GM12873 (cell line): Measurements from ENCODE around the gene ATM.

Experiments
- TF ChIP-seq, protein P1 (sequence below): IDR thresholded peaks from 2 replicates; pipeline ENCODE4 v1.5.1; 2012; ENCODE audit warnings: low read depth, mild to moderate bottlenecking, moderate library complexity, low read length, control low read depth; ENCODE audit not compliant: insufficient read depth; ENCODE audit errors: missing control alignments

ATM gene

GRCh38 chr11:108246885-108247284 is 24.0 kb downstream of the ATM start:
- TF ChIP-seq, protein P1, sequence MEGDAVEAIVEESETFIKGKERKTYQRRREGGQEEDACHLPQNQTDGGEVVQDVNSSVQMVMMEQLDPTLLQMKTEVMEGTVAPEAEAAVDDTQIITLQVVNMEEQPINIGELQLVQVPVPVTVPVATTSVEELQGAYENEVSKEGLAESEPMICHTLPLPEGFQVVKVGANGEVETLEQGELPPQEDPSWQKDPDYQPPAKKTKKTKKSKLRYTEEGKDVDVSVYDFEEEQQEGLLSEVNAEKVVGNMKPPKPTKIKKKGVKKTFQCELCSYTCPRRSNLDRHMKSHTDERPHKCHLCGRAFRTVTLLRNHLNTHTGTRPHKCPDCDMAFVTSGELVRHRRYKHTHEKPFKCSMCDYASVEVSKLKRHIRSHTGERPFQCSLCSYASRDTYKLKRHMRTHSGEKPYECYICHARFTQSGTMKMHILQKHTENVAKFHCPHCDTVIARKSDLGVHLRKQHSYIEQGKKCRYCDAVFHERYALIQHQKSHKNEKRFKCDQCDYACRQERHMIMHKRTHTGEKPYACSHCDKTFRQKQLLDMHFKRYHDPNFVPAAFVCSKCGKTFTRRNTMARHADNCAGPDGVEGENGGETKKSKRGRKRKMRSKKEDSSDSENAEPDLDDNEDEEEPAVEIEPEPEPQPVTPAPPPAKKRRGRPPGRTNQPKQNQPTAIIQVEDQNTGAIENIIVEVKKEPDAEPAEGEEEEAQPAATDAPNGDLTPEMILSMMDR: no peak

DNA sequence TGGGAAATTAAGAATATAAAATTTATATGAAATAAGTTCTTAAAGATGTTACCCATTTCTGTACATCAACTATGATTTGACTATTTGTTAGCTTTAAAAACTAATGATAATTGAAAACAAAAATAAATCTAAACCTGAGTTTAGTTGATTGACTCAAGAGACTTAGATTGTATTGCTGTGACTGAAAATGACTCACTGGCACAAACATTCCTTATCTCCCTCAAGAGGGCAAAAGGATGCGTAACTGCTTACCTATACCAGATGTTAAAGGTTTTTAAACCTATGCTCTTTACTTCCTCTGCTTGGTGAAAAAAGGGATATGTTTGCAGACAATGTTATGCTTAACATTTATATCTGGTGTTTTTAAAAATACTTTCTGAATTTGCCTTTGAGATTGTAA is 30.3 kb downstream of the ATM start:
- TF ChIP-seq, protein P1: no peak

DNA sequence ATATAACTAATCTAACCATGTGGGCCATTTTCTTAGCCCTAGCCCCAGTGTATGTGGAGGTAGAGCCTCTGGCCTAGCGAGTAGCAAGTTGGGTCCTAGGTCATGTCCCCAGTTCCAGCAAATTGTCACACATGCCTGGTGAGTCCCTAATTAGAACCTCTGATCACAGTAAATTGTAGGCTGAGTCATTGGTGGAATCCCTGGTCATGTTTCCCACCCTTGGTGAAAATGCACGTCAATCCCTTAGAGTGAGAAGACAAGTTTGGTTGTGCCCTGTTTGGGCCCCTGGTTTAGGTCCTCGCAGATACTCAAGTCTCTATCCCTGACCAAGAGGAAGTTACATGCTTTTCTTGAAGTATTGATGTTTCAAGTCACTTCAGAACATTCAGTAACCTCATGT is 46.7 kb downstream of the ATM start:
- TF ChIP-seq, protein P1: no peak

- TF ChIP-seq, protein P1: no peak
Observed at GRCh38 chr11:108278546-108278945, 55.7 kb downstream of the ATM start.

DNA sequence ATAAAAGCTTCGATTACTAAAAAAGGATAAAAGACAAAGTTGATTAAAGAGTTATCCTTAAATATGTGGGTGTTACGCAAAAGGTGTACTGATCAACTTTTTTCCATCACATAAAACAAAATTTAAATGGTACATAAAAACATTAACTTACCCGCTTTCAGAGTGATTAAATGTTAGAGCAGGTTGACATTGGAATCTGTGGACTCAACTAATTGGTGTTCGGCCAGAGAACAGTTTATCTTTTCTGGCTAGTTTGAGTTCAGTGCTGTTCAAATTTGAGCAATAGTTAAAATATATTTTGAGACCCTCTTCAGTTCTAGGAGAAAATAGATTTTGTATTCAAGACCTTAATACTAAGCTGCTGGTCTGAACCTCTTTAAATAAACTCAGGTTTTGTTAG is 56.1 kb downstream of the ATM start:
- TF ChIP-seq, protein P1: no peak

DNA sequence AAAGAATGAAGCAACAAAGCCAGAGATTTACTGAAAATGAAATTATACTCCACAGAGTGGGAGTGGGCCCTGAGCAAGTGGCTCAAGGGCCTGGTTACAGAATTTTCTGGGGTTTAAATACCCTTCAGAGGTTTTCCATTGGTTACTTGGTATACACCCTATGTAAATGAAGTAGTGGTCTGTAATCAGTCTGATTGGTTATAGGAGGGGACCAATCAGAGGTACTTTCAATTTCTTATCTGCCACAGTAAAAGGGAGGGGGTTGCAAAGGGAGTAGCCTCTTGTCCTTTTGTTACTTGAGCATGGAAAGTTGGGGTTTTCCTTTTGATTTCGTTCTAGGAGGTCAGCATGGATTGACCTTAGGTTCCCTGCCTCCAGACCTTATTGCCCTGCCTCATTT is 63.5 kb downstream of the ATM start:
- TF ChIP-seq, protein P1: no peak

DNA sequence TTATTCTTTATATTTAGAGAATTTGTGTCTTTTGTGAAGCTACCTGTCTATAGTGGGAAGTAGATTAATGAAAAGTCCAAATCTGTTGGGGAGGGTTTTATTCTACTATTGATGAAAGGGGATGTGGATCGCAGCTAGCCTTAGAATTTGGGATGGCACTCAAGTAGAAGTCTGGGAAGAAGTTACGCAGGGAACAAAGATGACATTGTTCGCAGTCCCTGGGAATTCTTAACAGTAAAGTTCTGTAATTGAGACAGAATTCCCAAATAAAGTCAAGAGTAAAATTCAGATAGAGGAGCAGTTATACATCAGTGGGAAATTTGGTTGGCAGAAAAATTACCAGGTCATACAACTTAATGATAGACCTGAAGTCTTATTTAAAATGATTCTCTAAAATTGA is 64.1 kb downstream of the ATM start:
- TF ChIP-seq, protein P1: no peak
